HG03558 (cell line): ENCODE measurements around the gene KRTAP9-6.
"Not testable (repeated sequence)": the region's sequence is repeated elsewhere in the genome, so short reads cannot be mapped to it uniquely, and the experiment has no call there.

Source experiments
- ATAC-seq: cut with Tn5 transposase; IDR thresholded peaks from one replicate; pipeline ENCODE4 v1.9.1; 2021; ENCODE audit warnings: moderate number of reproducible peaks; ENCODE audit not compliant: unreplicated experiment; ENCODE audit errors: extremely low read depth

Gene KRTAP9-6

GRCh38 chr17:41265078-41265477 is at the start of gene KRTAP9-6:
Gene KRTAP9-6 (plus strand): TSS chr17:41265378. CDS start chr17:41265378, 0 bp downstream.
- no peak for ATAC-seq

GRCh38 chr17:41215681-41216080 is 49.5 kb upstream of the KRTAP9-6 start:
- no peak for ATAC-seq

GRCh38 chr17:41223821-41224220 is 41.4 kb upstream of the KRTAP9-6 start:
- no peak for ATAC-seq

- ATAC-seq = no peak
Measured at GRCh38 chr17:41226051-41226450, 39.1 kb upstream of the KRTAP9-6 start.

- not testable (repeated sequence) for ATAC-seq
Measured at GRCh38 chr17:41226598-41227095, 38.5 kb upstream of the KRTAP9-6 start, which contains the start of gene KRTAP9-2. Gene KRTAP9-2 (plus strand): TSS chr17:41226648. CDS start chr17:41226655, 7 bp downstream.

GRCh38 chr17:41230094-41230493 is 35.1 kb upstream of the KRTAP9-6 start:
- ATAC-seq = no peak

- ATAC-seq = no peak
Measured at GRCh38 chr17:41231731-41232130, 33.4 kb upstream of the KRTAP9-6 start.

GRCh38 chr17:41232399-41233105 is 32.6 kb upstream of the KRTAP9-6 start, which contains the start of gene KRTAP9-3:
Gene KRTAP9-3 (plus strand): TSS chr17:41232449. CDS start chr17:41232502, 53 bp downstream.
- ATAC-seq = not testable (repeated sequence)

- ATAC-seq = not testable (repeated sequence)
Measured at GRCh38 chr17:41237116-41237515, 28.1 kb upstream of the KRTAP9-6 start.

- not testable (repeated sequence) for ATAC-seq
Measured at GRCh38 chr17:41237949-41238437, 27.2 kb upstream of the KRTAP9-6 start, which contains the start of gene KRTAP9-8. Gene KRTAP9-8 (plus strand): TSS chr17:41237999. CDS start chr17:41238052, 53 bp downstream.

- not testable (repeated sequence) for ATAC-seq
Measured at GRCh38 chr17:41246995-41247787, 18.0 kb upstream of the KRTAP9-6 start.

- not testable (repeated sequence) for ATAC-seq
Measured at GRCh38 chr17:41249637-41250240, 15.4 kb upstream of the KRTAP9-6 start, which contains the start of gene KRTAP9-4. Gene KRTAP9-4 (plus strand): TSS chr17:41249687. CDS start chr17:41249721, 34 bp downstream.

- no peak for ATAC-seq
Measured at GRCh38 chr17:41251261-41251660, 13.9 kb upstream of the KRTAP9-6 start.

GRCh38 chr17:41254861-41255260 is 10.3 kb upstream of the KRTAP9-6 start:
- no peak for ATAC-seq

GRCh38 chr17:41255381-41256290 is 9.5 kb upstream of the KRTAP9-6 start, which contains the start of gene KRTAP9-9:
Gene KRTAP9-9 (plus strand): TSS chr17:41255384.
- ATAC-seq = not testable (repeated sequence)

GRCh38 chr17:41256291-41256685 is 8.9 kb upstream of the KRTAP9-6 start:
- no peak for ATAC-seq

GRCh38 chr17:41258406-41258805 is 6.8 kb upstream of the KRTAP9-6 start:
- ATAC-seq = no peak

GRCh38 chr17:41263212-41263611 is 2.0 kb upstream of the KRTAP9-6 start:
- no peak for ATAC-seq

- ATAC-seq = no peak
Measured at GRCh38 chr17:41264599-41264998, 579 bp upstream of the KRTAP9-6 start.
